Measurements from ENCODE around the gene ZFHX3.

The ZFHX3 gene

GRCh38 chr16:72924927-72925630 lies 122.8 kb downstream of the ZFHX3 start:
- DNase-seq = no peak

GRCh38 chr16:72924537-72924926 lies 123.4 kb downstream of the ZFHX3 start:
- no peak for DNase-seq

GRCh38 chr16:72923757-72924156 lies 124.2 kb downstream of the ZFHX3 start:
- DNase-seq = no peak

GRCh38 chr16:72922714-72923113 lies 125.2 kb downstream of the ZFHX3 start:
- DNase-seq = no peak

GRCh38 chr16:72921620-72922019 lies 126.3 kb downstream of the ZFHX3 start:
- DNase-seq = no peak

GRCh38 chr16:72921106-72921505 lies 126.8 kb downstream of the ZFHX3 start:
- DNase-seq = no peak

- no peak for DNase-seq
Observed at GRCh38 chr16:72917051-72917450, 130.9 kb downstream of the ZFHX3 start.

GRCh38 chr16:72915331-72915730 lies 132.6 kb downstream of the ZFHX3 start:
- no peak for DNase-seq

GRCh38 chr16:72913551-72913950 lies 134.4 kb downstream of the ZFHX3 start:
- DNase-seq = no peak

- no peak for DNase-seq
Observed at GRCh38 chr16:72911971-72912370, 136.0 kb downstream of the ZFHX3 start.

- no peak for DNase-seq
Observed at GRCh38 chr16:72910875-72911274, 137.1 kb downstream of the ZFHX3 start.

GRCh38 chr16:72910381-72910780 lies 137.5 kb downstream of the ZFHX3 start:
- DNase-seq = no peak

GRCh38 chr16:72909196-72909595 lies 138.7 kb downstream of the ZFHX3 start:
- DNase-seq = no peak

GRCh38 chr16:72908362-72909167 lies 139.4 kb downstream of the ZFHX3 start:
- DNase-seq = no peak

GRCh38 chr16:72905581-72905980 lies 142.3 kb downstream of the ZFHX3 start:
- DNase-seq = no peak

GRCh38 chr16:72903176-72903575 lies 144.8 kb downstream of the ZFHX3 start:
- no peak for DNase-seq

GRCh38 chr16:72902206-72902605 lies 145.7 kb downstream of the ZFHX3 start:
- DNase-seq = no peak

GRCh38 chr16:72901000-72901627 lies 146.8 kb downstream of the ZFHX3 start:
- no peak for DNase-seq

- no peak for DNase-seq
Observed at GRCh38 chr16:72898216-72898825, 149.6 kb downstream of the ZFHX3 start.

GRCh38 chr16:72897707-72898106 lies 150.2 kb downstream of the ZFHX3 start:
- no peak for DNase-seq

- DNase-seq = no peak
Observed at GRCh38 chr16:72896485-72897118, 151.3 kb downstream of the ZFHX3 start.

- no peak for DNase-seq
Observed at GRCh38 chr16:72895951-72896350, 152.0 kb downstream of the ZFHX3 start.
